GM20431 (cell line): Measurements from ENCODE around the gene FOXO3.

Source experiments
- in situ Hi-C: fragments of 300-500 bp; cut with MseI, MboI; formaldehyde crosslinking; loops from one replicate; pipeline ENCODE4 v1.15.0; 2020; ENCODE audit warnings: low sequenced_read_pairs; ENCODE audit not compliant: unreplicated experiment

The FOXO3 gene

GRCh38 chr6:108723594-108723993, 162.9 kb downstream of the FOXO3 start:
- in situ Hi-C loops, result no loop called here

DNA sequence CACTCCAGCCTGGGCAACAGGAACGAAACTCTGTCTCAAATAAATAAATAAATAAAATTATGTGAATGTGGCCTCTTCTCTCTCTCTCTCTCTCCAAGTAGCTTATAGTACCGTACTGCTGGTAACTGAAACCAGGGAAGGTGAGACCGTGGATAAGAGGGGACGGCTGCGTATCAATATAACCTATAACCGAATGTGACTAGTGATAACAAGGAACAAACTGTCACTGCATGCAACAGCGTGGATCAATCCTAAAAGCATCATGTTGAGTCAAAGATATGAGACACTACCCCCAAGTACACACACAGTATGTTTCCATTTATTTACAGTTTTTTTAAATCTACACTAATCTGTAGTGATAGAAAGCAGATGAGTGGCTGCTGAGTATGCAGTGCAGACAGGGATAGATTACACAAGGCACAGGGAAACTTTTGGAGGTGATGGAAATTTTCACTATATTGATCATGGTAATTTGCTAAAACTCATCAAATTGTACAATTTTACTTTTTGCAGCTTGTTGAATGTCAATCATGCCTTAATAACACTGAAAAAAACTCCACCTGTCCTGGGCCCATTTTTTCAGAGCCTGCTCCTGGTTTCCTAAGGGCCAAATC, 166.1 kb downstream of the FOXO3 start:
- in situ Hi-C loops, result no loop called here

GRCh38 chr6:108727966-108728730, 167.4 kb downstream of the FOXO3 start:
- in situ Hi-C loops, result no loop called here

DNA sequence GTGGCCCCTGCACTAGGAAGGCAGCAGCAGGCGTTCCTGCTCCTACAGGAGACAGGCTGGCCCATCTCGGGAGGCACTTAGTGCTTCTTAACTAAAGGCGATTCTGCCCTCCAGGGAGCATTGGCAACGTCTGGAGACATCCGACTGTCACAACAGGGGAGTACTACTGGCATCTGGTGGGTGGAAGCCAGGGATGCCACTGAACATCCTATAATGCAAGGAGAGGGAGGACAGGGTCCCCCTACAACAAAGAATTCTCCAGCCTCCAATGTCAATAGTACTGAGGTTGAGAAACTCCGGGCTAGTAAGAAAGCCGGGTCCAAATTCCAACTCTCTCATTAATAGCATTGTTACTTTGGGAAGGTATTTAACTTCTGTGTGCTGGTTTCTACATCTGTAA, 168.1 kb downstream of the FOXO3 start:
- in situ Hi-C loops, result no loop called here

GRCh38 chr6:108730635-108731515, 170.2 kb downstream of the FOXO3 start:
- in situ Hi-C loops, result no loop called here

DNA sequence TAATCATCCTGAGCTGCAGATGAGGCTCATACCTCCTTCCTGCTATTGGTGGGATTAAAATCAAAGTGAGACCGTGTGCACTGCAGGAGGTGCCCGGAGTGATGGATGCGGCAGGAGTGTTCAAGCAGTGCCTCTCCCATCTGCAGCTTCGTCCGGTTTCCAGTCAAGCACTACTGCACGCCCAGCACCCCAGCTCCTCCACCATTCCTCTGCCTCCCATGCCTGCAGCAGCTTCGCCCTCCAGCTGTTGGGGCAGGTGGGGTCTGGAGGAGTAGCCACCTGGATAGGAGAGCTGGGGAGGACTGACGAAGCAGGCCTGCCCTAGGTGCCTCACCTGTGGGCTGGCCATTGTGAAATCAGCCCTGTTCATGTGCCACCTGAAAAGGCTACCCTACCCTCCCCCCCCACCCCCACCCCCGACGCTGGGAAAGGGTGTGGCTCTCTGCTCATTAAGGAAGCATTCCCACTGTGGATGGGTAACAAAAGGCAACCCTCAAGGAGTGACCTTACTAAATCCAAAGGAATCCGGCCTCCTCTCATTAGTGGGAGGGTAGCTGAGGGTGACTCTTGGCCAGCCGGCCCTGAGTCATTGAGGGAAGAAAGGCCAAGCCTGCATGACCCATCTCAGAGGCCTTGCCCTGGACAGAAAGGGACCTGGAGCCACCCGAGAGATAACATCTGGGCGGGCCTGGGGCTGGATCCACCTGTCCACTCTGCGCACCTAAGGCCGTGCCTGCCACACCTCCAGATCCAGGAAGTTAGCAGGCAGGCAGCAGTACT, 171.6 kb downstream of the FOXO3 start:
- in situ Hi-C loops, result no loop called here

DNA sequence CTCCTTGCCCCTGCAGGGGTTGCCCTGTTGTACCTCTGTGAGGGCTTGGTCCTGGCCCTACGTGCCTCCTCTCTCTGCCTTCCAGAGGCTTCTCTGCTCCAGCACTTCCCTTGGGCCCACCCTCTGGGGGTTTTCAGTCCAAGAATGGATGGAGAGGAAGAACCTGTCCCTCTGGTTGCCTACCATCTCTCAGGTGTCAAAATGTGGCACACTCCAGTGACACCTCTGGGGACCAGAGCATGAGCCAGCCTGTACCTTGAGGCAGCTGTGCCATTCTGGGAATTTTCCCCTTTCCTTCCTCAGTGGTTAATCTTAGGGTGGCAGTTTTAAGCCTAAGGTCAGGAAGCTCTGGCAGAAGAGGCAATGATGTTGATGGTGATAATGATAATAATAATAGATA, 172.3 kb downstream of the FOXO3 start:
- in situ Hi-C loops, result no loop called here

DNA sequence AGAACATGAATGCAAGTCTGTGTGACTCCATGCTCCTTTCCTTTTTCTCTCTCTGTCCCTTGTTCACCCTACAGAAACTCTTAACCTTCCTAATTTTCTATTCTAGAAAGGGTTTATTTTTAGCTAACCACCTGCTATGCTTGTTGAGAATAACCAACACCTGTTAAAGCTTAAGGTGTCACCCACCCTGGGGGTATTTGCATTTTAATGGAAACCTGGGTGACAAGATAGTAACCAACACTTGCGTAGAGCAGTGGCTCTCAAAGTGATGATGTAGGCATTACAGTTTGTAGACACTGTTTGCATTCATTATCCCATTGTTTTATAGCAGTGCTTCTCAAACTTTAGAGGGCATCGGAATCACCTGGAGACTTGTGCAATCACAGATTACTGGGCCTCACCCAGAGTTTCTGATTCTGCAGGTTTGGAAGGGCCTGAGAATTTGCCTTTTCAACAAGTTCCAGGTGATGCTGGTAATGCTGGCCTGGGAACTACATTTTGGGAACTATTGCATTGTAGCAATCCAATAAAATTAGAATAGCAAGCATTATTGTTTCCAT, 173.1 kb downstream of the FOXO3 start:
- in situ Hi-C loops, result no loop called here
